Transverse colon (tissue), 4 donors: Measurements from ENCODE around the gene CLCNKB. TPM values are rescaled to one million over a fixed set of nuclear protein-coding genes. Genes with fewer than 3 reads are reported as not detected.
"Not testable (repeated sequence)": the region's sequence is repeated elsewhere in the genome, so short reads cannot be mapped to it uniquely, and the experiment has no call there.

Source experiments
- DNase-seq: peaks from one replicate; pipeline ENCODE4 v3.0.0-alpha.2; 2019
- H3K27ac ChIP-seq, 4 donors: fragments of 200-600 bp; sonication (generic); 2 replicates each; pipeline ENCODE4 v1.5.1; 2016 to 2018; ENCODE audit warnings: inconsistent platforms in 4 of 4
- H3K27me3 ChIP-seq: fragments of 200-600 bp; sonication (generic); 2 replicates; pipeline ENCODE4 v1.5.1; 2017; ENCODE audit warnings: inconsistent platforms
- H3K36me3 ChIP-seq, 4 donors: fragments of 200-600 bp; sonication (generic); 2 replicates each; pipeline ENCODE4 v1.5.1; 2017 to 2019; ENCODE audit warnings: inconsistent platforms in 4 of 4
- H3K4me1 ChIP-seq, 4 donors: fragments of 200-600 bp; sonication (generic); 2 replicates each; pipeline ENCODE4 v1.5.1; 2017 to 2020; ENCODE audit warnings: inconsistent platforms in 4 of 4
- H3K4me3 ChIP-seq, 4 donors: fragments of 200-600 bp; sonication (generic); 1 replicate in 1 of 4; 2 replicates in 3 of 4; pipeline versions ENCODE4 v1.5.1 to v1.6.1; 2017 to 2019; ENCODE audit warnings: inconsistent platforms in 4 of 4
- H3K9me3 ChIP-seq, 2 donors: fragments of 200-600 bp; sonication (generic); 2 replicates each; pipeline ENCODE4 v1.5.1; 2017 to 2019; ENCODE audit warnings: inconsistent platforms in 2 of 2
- EP300 ChIP-seq: sonication (generic); formaldehyde crosslinking; IDR thresholded peaks from one replicate; pipeline ENCODE4 v1.6.1; 2017; ENCODE audit warnings: antibody characterized with exemption, low read depth
- POLR2A ChIP-seq: fragments of 450-650 bp; IDR thresholded peaks from one replicate; pipeline ENCODE4 v1.6.1; 2016; ENCODE audit warnings: antibody characterized with exemption, mild to moderate bottlenecking, moderate library complexity
- POLR2AphosphoS5 ChIP-seq, 3 donors: sonication (generic); formaldehyde crosslinking; IDR thresholded peaks; one replicate each; pipeline ENCODE4 v1.6.1; 2016; ENCODE audit warnings: antibody characterized with exemption in 3 of 3
- WGBS, 2 donors: methylation state at CpG; one replicate each; pipeline ENCODE4 v1.1.5; 2018; ENCODE audit warnings: low coverage in 1 of 2; 5-methylcytosine and 5-hydroxymethylcytosine counted together
- in situ Hi-C, 4 donors: fragments of 200-750 bp; cut with MboI; loops; one replicate each; pipeline versions ENCODE4 v1.15.0 to v1.15.1; 2017; ENCODE audit warnings: low sequenced_read_pairs in 3 of 4, low pct_ligation_motif_present in 1 of 4, low pct_unique_long_range_greater_than_20kb in 1 of 4
- intact Hi-C: fragments of 100-400 bp; cut with DNase I; formaldehyde crosslinking; loops from one replicate; pipeline ENCODE4 v1.15.1; 2023; ENCODE audit warnings: low total_unique reads
- total RNA-seq, 4 donors: library from RNA; depleted of rRNA; stranded (reverse); fragments of >200 nt; gene quantifications; one replicate each; pipeline ENCODE4 v1.1.0, GENCODE V29; 2016
- TF ChIP-seq, protein P1 (sequence below), 5 experiments: fragments of 200-600 bp in 3 of 5; fragments of 450-650 bp in 2 of 5; sonication (generic) in 3 of 5; IDR thresholded peaks; 1 replicate in 2 of 5; 2 replicates in 3 of 5; pipeline ENCODE4 v1.5.1; 2016 to 2017; ENCODE audit warnings: antibody characterized with exemption in 5 of 5, inconsistent platforms in 3 of 5, mild to moderate bottlenecking in 2 of 5, moderate library complexity in 1 of 5

Gene CLCNKB
- total RNA-seq, 4 donors from 2014 or later: 0.48 to 1.1 TPM; not detected in 2

DNA sequence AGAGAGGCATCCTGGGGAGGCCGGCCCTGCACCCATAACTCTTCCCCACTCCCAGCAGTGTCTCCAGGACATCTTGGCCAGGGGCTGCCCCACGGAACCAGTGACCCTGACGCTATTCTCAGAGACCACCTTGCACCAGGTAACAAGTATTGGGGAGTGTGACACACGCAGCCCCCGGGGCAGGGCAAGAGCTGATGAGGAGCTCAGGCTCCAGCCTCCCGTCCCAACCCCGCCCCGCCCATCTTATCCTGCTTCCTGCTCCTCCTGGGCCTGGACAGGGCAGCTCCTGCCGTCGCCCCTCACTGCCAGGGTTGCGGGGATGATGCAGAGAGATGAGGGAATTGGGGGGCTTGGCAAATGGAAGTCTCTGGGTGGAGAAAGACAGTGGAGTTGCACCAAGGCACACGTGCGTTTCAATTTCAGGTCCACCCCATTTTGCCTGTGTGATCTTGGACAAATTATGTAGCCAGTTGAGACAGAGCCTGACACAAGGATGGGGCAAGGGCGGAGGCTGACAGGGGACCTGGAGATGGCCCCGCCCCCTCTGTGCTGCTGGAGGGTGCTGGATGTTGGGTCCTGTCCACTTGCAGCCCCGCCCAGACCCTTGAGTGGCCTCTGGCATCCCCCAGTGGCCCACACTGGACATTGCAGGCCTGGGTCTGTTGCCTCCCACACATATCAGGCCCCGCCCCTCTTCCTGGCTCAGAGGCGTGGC is 11.0 kb upstream of the CLCNKB start:
- peaks cover 3 to 7% (median 5%) of the 10 kb centered on the region in 4 donors for H3K4me1 ChIP-seq
- 30 to 39% methylated on average over 2 to 17 of the region's 18 CpGs for WGBS, 2 donors
- in situ Hi-C loops: no loop called here
- peak; percentile 84 for DNase-seq
- intact Hi-C loops: loop anchor here (2.0 kb wide), 1 partner anchor 24 kb away; no protein-coding TSS in a partner anchor
- H3K9me3 ChIP-seq: no peaks in the 10 kb centered on the region
- H3K27ac ChIP-seq: no peak overlapping the region
- peaks cover 13% of the 10 kb centered on the region for H3K27me3 ChIP-seq
- H3K4me3 ChIP-seq: no peak overlapping the region
- no peaks in the 10 kb centered on the region for H3K36me3 ChIP-seq
- TF ChIP-seq EP300 (no peak), POLR2AphosphoS5 (IDR thresholded peaks at IDR 0.05) (peak in 1 of 3 donors; percentile 6), POLR2A (no peak)
- TF ChIP-seq, protein P1, sequence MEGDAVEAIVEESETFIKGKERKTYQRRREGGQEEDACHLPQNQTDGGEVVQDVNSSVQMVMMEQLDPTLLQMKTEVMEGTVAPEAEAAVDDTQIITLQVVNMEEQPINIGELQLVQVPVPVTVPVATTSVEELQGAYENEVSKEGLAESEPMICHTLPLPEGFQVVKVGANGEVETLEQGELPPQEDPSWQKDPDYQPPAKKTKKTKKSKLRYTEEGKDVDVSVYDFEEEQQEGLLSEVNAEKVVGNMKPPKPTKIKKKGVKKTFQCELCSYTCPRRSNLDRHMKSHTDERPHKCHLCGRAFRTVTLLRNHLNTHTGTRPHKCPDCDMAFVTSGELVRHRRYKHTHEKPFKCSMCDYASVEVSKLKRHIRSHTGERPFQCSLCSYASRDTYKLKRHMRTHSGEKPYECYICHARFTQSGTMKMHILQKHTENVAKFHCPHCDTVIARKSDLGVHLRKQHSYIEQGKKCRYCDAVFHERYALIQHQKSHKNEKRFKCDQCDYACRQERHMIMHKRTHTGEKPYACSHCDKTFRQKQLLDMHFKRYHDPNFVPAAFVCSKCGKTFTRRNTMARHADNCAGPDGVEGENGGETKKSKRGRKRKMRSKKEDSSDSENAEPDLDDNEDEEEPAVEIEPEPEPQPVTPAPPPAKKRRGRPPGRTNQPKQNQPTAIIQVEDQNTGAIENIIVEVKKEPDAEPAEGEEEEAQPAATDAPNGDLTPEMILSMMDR (IDR thresholded peaks at IDR 0.05): peak; percentile 92 to 99 (median 96)

DNA sequence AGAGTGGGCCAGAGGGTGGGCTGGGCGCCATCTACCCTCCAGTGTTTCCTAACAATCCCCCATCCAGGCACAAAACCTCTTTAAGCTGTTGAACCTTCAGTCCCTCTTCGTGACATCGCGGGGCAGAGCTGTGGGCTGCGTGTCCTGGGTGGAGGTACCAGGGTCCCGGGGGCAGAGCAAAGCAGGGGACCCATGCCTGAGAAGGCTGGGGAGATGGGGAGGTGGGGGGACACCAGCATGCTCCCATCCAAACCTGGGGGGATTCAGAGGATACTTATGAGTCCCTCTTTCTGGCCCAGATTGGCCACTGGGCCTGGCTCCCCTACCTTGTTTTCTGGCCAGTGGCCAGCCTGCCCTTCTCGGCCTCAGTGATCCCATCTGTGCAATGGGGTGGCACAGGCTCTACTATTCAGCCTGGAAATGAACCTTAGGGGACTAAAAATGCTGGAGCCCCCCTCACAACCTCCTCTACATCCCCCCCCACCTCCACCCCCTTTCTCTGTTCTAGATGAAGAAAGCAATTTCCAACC is 10.4 kb upstream of the CLCNKB start:
- H3K4me3 ChIP-seq, in situ Hi-C loops, H3K9me3 ChIP-seq, H3K36me3 ChIP-seq, H3K27me3 ChIP-seq, H3K4me1 ChIP-seq, H3K27ac ChIP-seq, DNase-seq: not testable (repeated sequence)
- intact Hi-C loops: loop anchor here (2.0 kb wide), 1 partner anchor 24 kb away; no protein-coding TSS in a partner anchor
- 68% methylated on average over 7 of the region's 7 CpGs; no CpG with 5 or more reads in 1 of the 2 donors for WGBS, 2 donors

DNA sequence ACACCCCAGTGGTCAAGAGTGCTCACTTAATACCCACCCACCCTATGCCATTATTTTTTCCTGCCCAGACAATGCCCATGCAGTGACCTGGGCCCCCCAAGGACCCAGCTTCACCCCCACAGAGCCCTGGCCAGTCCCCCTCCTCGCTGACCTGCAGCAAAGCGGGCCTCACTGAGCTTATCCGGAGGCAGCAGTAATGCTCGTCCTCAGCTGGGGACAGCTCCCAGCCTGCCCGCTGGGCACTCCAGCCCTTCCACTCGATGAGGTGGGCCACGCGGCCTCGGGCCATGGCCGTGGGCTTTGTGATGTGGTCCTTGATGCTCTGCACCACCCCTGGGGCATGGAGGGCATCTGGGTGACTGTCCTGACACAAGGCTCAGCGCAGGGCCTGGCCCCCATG is 7.1 kb upstream of the CLCNKB start:
- H3K4me1 ChIP-seq, DNase-seq, H3K4me3 ChIP-seq, H3K27me3 ChIP-seq, H3K36me3 ChIP-seq, H3K9me3 ChIP-seq, H3K27ac ChIP-seq, in situ Hi-C loops, intact Hi-C loops: not testable (repeated sequence)
- 89% methylated on average over 5 of the region's 11 CpGs; no CpG with 5 or more reads in 1 of the 2 donors for WGBS, 2 donors

DNA sequence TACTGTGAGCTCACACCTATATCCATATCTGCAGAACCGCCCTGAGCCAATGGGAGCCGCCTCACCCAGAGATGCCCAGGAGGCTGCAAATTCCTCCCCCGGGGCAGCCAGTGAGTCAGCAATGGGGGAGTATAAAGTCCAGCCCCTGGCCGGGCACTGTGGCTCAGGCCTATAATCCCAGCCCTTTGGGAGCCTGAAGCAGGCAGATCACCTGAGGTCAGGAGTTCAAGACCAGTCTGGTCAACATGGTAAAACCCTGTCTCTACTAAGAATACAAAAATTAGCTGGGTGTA is 5.0 kb upstream of the CLCNKB start:
- in situ Hi-C loops (no loop called here), intact Hi-C loops (no loop called here)
- no peak for DNase-seq
- no peaks in the 10 kb centered on the region for H3K36me3 ChIP-seq
- no peaks in the 10 kb centered on the region for H3K9me3 ChIP-seq
- H3K4me3 ChIP-seq: no peak overlapping the region
- 62% methylated on average over 4 of the region's 4 CpGs; no CpG with 5 or more reads in 1 of the 2 donors for WGBS, 2 donors
- no peak overlapping the region for H3K27ac ChIP-seq
- TF ChIP-seq, protein P1 (IDR thresholded peaks at IDR 0.05): no peak
- no peak for TF ChIP-seq POLR2A
- TF ChIP-seq POLR2AphosphoS5 (IDR thresholded peaks at IDR 0.05): no peak
- no peak for TF ChIP-seq EP300
- no peaks in the 10 kb centered on the region for H3K4me1 ChIP-seq
- no peaks in the 10 kb centered on the region for H3K27me3 ChIP-seq

DNA sequence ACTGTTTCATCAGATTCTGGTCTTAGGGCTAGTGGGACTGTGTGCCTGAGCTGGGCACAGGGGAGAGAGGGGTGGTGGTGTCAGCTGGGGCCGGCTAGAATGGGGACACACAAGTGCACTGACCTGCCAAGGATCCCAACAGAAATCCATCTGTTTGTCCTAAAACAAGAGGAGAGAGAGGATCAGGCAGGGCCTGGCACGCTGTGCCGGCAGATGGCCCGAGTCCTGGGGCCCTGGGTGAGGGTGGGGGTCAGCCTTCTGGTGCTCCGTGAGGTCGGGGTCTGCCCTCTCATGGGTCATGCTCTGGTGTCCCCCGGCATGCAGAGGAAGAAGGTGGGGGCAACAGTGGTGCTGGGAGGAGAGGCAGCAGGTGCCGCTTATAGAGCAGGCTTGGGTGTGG is 3.7 kb upstream of the CLCNKB start:
- H3K4me1 ChIP-seq, DNase-seq, H3K9me3 ChIP-seq, in situ Hi-C loops, intact Hi-C loops, H3K27me3 ChIP-seq, H3K4me3 ChIP-seq, H3K27ac ChIP-seq, H3K36me3 ChIP-seq: not testable (repeated sequence)
- 72% methylated on average over 4 of the region's 8 CpGs; no CpG with 5 or more reads in 1 of the 2 donors for WGBS, 2 donors
